ENCODE results near the gene SYCE3. TPM values are rescaled to one million over a fixed set of nuclear protein-coding genes. Genes with fewer than 3 reads are reported as not detected.

SYCE3 gene
- total RNA-seq, 1 donor from 2014 or later = not detected

GRCh38 chr22:50560034-50560433, 2.7 kb downstream of the SYCE3 start:
- no peaks in the 10 kb centered on the region for H3K36me3 ChIP-seq
- no peak for DNase-seq
- intact Hi-C loops (cut with DNase I) = no loop called here

GRCh38 chr22:50556703-50557102, 6.0 kb downstream of the SYCE3 start:
- no peak overlapping the region for H3K4me3 ChIP-seq
- H3K4me1 ChIP-seq = no peaks in the 10 kb centered on the region
- H3K27ac ChIP-seq = no peak overlapping the region
- no peaks in the 10 kb centered on the region for H3K36me3 ChIP-seq
- ATAC-seq (no peak), DNase-seq (no peak)
- no peaks in the 10 kb centered on the region for H3K27me3 ChIP-seq
- TF ChIP-seq CTCF (IDR thresholded peaks at IDR 0.05) = no peak
- intact Hi-C loops (cut with DNase I) = no loop called here
- H3K9me3 ChIP-seq = no peaks in the 10 kb centered on the region

More at GRCh38 chr22:50560034-50560433, 2.7 kb downstream of the SYCE3 start:
- Histone ChIP-seq H3K4me1 (peaks cover 10% of the 10 kb centered on the region), H3K4me3 (no peak overlapping the region), H3K9me3 (no peaks in the 10 kb centered on the region), H3K27ac (no peak overlapping the region), H3K27me3 (no peaks in the 10 kb centered on the region)
- no peak for TF ChIP-seq CTCF (IDR thresholded peaks at IDR 0.05)
- no peak for ATAC-seq

GRCh38 chr22:50553310-50553709, 9.4 kb downstream of the SYCE3 start:
- H3K9me3 ChIP-seq = no peaks in the 10 kb centered on the region
- ATAC-seq (no peak), DNase-seq (no peak)
- H3K4me3 ChIP-seq = no peak overlapping the region
- TF ChIP-seq CTCF (IDR thresholded peaks at IDR 0.05) = no peak
- peaks cover 10% of the 10 kb centered on the region for H3K27me3 ChIP-seq
- peaks cover 8% of the 10 kb centered on the region for H3K4me1 ChIP-seq
- intact Hi-C loops (cut with DNase I) = no loop called here
- H3K27ac ChIP-seq = no peak overlapping the region
- H3K36me3 ChIP-seq = no peaks in the 10 kb centered on the region

- peaks cover 23% of the 10 kb centered on the region for H3K27me3 ChIP-seq
- TF ChIP-seq CTCF (IDR thresholded peaks at IDR 0.05) = no peak
- peaks cover 11% of the 10 kb centered on the region for H3K4me1 ChIP-seq
- no peak for ATAC-seq
- no peaks in the 10 kb centered on the region for H3K36me3 ChIP-seq
- intact Hi-C loops (cut with DNase I) = no loop called here
- no peaks in the 10 kb centered on the region for H3K9me3 ChIP-seq
- DNase-seq = peak; percentile 58
- no peak overlapping the region for H3K27ac ChIP-seq
- H3K4me3 ChIP-seq = no peak overlapping the region
These were observed 11.5 kb downstream of the SYCE3 start for GRCh38 chr22:50551160-50551752.

- H3K36me3 ChIP-seq = no peaks in the 10 kb centered on the region
- peaks cover 11% of the 10 kb centered on the region for H3K4me1 ChIP-seq
- no peak overlapping the region for H3K4me3 ChIP-seq
- no peaks in the 10 kb centered on the region for H3K9me3 ChIP-seq
- intact Hi-C loops (cut with DNase I) = no loop called here
- ATAC-seq (no peak), DNase-seq (no peak)
- no peak overlapping the region for H3K27ac ChIP-seq
- TF ChIP-seq CTCF (IDR thresholded peaks at IDR 0.05) = no peak
- peaks cover 29% of the 10 kb centered on the region for H3K27me3 ChIP-seq
These were observed 12.3 kb downstream of the SYCE3 start for GRCh38 chr22:50550395-50550794.

Measured in upper lobe of right lung (tissue), 1 donor.